GM10248 (cell line): ENCODE data around the gene NEB.

Experiments used
- CTCF ChIA-PET: fragments of 300-600 bp; sonication (Branson Sonifier 250); formaldehyde crosslinking; extraction: SDS; loops from one replicate; lab custom pipeline; 2021; ENCODE audit warnings: antibody characterized with exemption; lab: Yijun Ruan, JAX
- POLR2A ChIA-PET: fragments of 350-650 bp; sonication (Branson Sonifier 250); formaldehyde crosslinking; extraction: SDS; loops from one replicate; lab custom pipeline; 2020; ENCODE audit warnings: antibody characterized with exemption; lab: Yijun Ruan, JAX
- DNase-seq: peaks from one replicate; pipeline ENCODE4 v3.0.0; 2012; ENCODE audit errors: extremely low spot score
- TF ChIP-seq, protein P1 (sequence below): IDR thresholded peaks from 2 replicates; pipeline ENCODE4 v1.5.1; 2012; ENCODE audit warnings: mild to moderate bottlenecking, low read depth; ENCODE audit errors: extremely low read depth, missing control alignments, control extremely low read depth

NEB gene

GRCh38 chr2:151733771-151734672 lies at the start of gene NEB:
Gene NEB (minus strand): TSS chr2:151734476. CDS start chr2:151733156, 1,320 bp downstream.
- ChIA-PET POLR2A (no interaction called here), CTCF (interaction anchor here (1.7 kb wide), 1 partner anchor 19 kb away, joined by 5 read pairs; no protein-coding TSS in a partner anchor)
- TF ChIP-seq, protein P1, sequence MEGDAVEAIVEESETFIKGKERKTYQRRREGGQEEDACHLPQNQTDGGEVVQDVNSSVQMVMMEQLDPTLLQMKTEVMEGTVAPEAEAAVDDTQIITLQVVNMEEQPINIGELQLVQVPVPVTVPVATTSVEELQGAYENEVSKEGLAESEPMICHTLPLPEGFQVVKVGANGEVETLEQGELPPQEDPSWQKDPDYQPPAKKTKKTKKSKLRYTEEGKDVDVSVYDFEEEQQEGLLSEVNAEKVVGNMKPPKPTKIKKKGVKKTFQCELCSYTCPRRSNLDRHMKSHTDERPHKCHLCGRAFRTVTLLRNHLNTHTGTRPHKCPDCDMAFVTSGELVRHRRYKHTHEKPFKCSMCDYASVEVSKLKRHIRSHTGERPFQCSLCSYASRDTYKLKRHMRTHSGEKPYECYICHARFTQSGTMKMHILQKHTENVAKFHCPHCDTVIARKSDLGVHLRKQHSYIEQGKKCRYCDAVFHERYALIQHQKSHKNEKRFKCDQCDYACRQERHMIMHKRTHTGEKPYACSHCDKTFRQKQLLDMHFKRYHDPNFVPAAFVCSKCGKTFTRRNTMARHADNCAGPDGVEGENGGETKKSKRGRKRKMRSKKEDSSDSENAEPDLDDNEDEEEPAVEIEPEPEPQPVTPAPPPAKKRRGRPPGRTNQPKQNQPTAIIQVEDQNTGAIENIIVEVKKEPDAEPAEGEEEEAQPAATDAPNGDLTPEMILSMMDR: no peak
- DNase-seq: no peak

- CTCF ChIA-PET: interaction anchor here (0.9 to 1.4 kb wide), 2 partner anchors 10 to 242 kb away, joined by 3 to 4 read pairs; no protein-coding TSS in a partner anchor
- DNase-seq: no peak
- POLR2A ChIA-PET: no interaction called here
- TF ChIP-seq, protein P1: no peak
Measured at GRCh38 chr2:151783133-151783520, 48.9 kb upstream of the NEB start.

DNA sequence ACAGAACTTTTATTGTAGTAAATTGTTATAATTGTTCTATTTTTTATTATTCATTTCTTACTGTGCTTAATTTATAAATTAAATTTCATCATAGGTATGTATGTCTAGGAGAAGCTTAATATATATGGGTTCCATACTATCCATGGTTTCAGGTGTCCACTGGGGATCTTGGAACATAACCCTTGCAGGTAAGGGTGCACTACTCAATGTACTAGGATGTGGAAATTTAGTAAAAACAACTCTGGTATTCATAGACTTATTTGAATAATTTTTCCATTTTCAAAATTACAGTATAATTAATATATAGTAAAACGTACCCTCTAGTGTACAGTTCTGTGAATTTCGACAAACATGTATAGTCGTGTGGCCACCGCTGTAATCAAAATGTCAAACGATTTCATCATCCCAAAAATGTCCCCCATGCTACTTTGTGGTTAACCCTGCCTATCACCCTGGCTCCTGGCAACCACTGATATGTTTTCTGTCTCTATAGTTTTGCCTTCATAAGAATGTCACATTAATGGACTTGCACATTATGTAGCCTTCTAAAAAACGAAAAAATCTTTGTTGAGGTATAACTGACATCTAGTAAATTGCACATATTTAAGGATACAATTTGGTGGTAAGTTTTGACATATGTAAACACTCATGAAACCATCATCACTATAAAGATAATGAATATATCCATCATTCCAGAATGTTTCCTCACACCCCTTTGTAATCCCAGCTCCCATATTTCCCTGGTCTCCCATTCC lies 48.3 kb upstream of the NEB start:
- TF ChIP-seq, protein P1: no peak
- ChIA-PET CTCF (interaction anchor here (0.9 to 1.4 kb wide), 2 partner anchors 11 to 243 kb away, joined by 3 to 4 read pairs; no protein-coding TSS in a partner anchor), POLR2A (no interaction called here)
- DNase-seq: no peak

DNA sequence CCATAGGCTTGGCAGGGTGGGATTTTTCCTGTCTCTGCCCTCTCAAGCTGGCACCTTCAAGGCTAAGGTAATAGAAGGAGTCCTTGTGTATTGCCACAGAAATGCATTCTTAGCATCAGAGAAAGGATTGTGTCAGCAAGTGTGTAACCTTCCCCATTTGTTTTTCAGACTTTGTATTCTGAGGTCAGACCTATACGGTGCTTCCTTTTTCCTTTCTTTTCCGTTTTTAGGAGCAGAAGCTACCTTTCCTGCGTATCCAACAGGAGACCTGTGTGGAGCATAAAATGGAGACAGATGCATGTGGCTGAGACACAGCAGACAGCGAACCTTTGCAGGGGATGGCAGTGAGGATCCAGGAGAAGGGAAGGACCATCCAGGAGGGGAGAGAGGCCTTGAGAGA lies 47.4 kb upstream of the NEB start:
- DNase-seq: no peak

GRCh38 chr2:151780938-151781337 lies 46.7 kb upstream of the NEB start:
- ChIA-PET CTCF (no interaction called here), POLR2A (no interaction called here)
- DNase-seq: no peak
- TF ChIP-seq, protein P1: no peak

More for the DNA sequence above, 47.4 kb upstream of the NEB start:
- ChIA-PET CTCF (no interaction called here), POLR2A (no interaction called here)
- TF ChIP-seq, protein P1: no peak

DNA sequence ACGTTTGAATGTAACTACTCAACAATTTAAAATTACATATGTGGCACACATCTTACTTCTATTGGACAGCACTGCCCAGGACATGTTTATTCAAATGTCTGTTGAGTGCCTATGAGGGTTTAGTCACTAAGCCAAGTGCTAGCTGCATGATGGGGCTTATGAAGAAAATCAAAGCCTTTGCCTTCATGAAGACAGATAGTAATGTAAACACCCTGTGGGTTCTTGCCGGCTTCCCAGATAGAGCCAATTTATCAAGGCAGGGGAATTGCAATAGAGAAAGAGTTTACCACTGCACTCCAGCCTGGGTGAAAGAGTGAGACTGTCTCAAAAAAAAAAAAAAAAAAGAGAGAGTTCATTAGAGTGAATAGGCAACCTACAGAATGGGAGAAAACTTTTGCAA lies 43.7 kb upstream of the NEB start:
- ChIA-PET CTCF (interaction anchor here (2.3 to 2.4 kb wide), 2 partner anchors 9 to 11 kb away, joined by 9 to 18 read pairs; no protein-coding TSS in a partner anchor), POLR2A (no interaction called here)
- no peak for DNase-seq
- TF ChIP-seq, protein P1: no peak
